Neural cell (in vitro differentiated cells): ENCODE results near the gene ITFG1. TPM values are rescaled to one million over a fixed set of nuclear protein-coding genes. Genes with fewer than 3 reads are reported as not detected.

ENCODE experiments used
- H2AFZ ChIP-seq: fragments of 200-600, 300-800 bp; sonication (generic), shearing (Covaris generic); 2 replicates; pipeline ENCODE4 v1.6.0; 2014; ENCODE audit warnings: low read depth, mild to moderate bottlenecking, antibody characterized with exemption, low read length, moderate library complexity
- H3F3A ChIP-seq: fragments of 200-600 bp; shearing (Covaris generic); 2 replicates; pipeline ENCODE4 v1.6.1; 2016; ENCODE audit warnings: mild to moderate bottlenecking, moderate library complexity, mixed read lengths, antibody characterized with exemption, low read length; ENCODE audit not compliant: insufficient read depth, poor library complexity, severe bottlenecking
- H3K27ac ChIP-seq: fragments of 200-600, 300-800 bp; sonication (generic), shearing (Covaris generic); 2 replicates; pipeline ENCODE4 v1.5.1; 2014; ENCODE audit warnings: mild to moderate bottlenecking, low read length, moderate library complexity
- H3K27me3 ChIP-seq: fragments of 300-800, 200-600 bp; sonication (generic), shearing (Covaris generic); 2 replicates; pipeline ENCODE4 v1.6.0; 2014; ENCODE audit warnings: mild to moderate bottlenecking, low read depth, low read length, moderate library complexity; ENCODE audit not compliant: insufficient read depth
- H3K36me3 ChIP-seq: fragments of 300-800, 200-600 bp; sonication (generic), shearing (Covaris generic); 2 replicates; pipeline ENCODE4 v1.5.1; 2014; ENCODE audit warnings: mild to moderate bottlenecking, antibody characterized with exemption, low read length, moderate library complexity; ENCODE audit not compliant: insufficient read depth
- H3K4me2 ChIP-seq: fragments of 300-800, 200-600 bp; sonication (generic), shearing (Covaris generic); 2 replicates; pipeline ENCODE4 v1.6.0; 2014; ENCODE audit warnings: mild to moderate bottlenecking, low read length
- H3K4me3 ChIP-seq: fragments of 300-800, 200-600 bp; sonication (generic), shearing (Covaris generic); 2 replicates; pipeline ENCODE4 v1.5.1; 2014; ENCODE audit warnings: mild to moderate bottlenecking, low read length, moderate library complexity
- H3K79me2 ChIP-seq: fragments of 200-600 bp; shearing (Covaris generic); replicated peaks from 2 replicates; pipeline ENCODE4 v1.6.0; 2014; ENCODE audit warnings: mild to moderate bottlenecking, low read length, moderate library complexity; ENCODE audit not compliant: insufficient read depth
- H3K9ac ChIP-seq: fragments of 300-800, 200-600 bp; sonication (generic), shearing (Covaris generic); 2 replicates; pipeline ENCODE4 v1.6.1; 2016; ENCODE audit warnings: mild to moderate bottlenecking, low read length, mixed read lengths
- H3K9me2 ChIP-seq: fragments of 200-600 bp; shearing (Covaris generic); 2 replicates; pipeline ENCODE4 v1.6.1; 2016; ENCODE audit warnings: mild to moderate bottlenecking, low read length, mixed read lengths; ENCODE audit not compliant: insufficient read depth
- H3K9me3 ChIP-seq: fragments of 200-600, 300-800 bp; sonication (generic), shearing (Covaris generic); 2 replicates; pipeline ENCODE4 v1.6.1; 2016; ENCODE audit warnings: mild to moderate bottlenecking, mixed run types, low read length, moderate library complexity, mixed read lengths
- H4K20me1 ChIP-seq: fragments of 200-600 bp; shearing (Covaris generic); 2 replicates; pipeline ENCODE4 v1.6.1; 2016; ENCODE audit warnings: mild to moderate bottlenecking, mixed run types; ENCODE audit not compliant: insufficient read depth
- EP300 ChIP-seq: fragments of 450-650 bp; conservative IDR thresholded peaks from 2 replicates; pipeline ENCODE4 v1.6.1; 2014; ENCODE audit warnings: antibody characterized with exemption, mild to moderate bottlenecking, moderate library complexity; ENCODE audit not compliant: poor library complexity, severe bottlenecking
- EZH2 ChIP-seq: fragments of 200-600, 300-800 bp; shearing (Covaris generic), sonication (generic); IDR thresholded peaks from 2 replicates; pipeline ENCODE4 v1.6.1; 2014; ENCODE audit warnings: antibody characterized with exemption, low read length, borderline replicate concordance, mild to moderate bottlenecking; ENCODE audit not compliant: insufficient read depth, poor library complexity, severe bottlenecking
- MXI1 ChIP-seq: fragments of 450-650 bp; conservative IDR thresholded peaks from 2 replicates; pipeline ENCODE4 v1.6.1; 2014; ENCODE audit warnings: antibody characterized with exemption, mild to moderate bottlenecking; ENCODE audit not compliant: poor library complexity, severe bottlenecking
- POLR2AphosphoS5 ChIP-seq: IDR thresholded peaks from 2 replicates; pipeline ENCODE4 v1.6.1; 2012
- RAD21 ChIP-seq: fragments of 450-650 bp; conservative IDR thresholded peaks from 2 replicates; pipeline ENCODE4 v1.6.1; 2014; ENCODE audit warnings: antibody characterized with exemption, mild to moderate bottlenecking, moderate library complexity
- SMC3 ChIP-seq: fragments of 450-650 bp; conservative IDR thresholded peaks from 2 replicates; pipeline ENCODE4 v1.6.1; 2014; ENCODE audit warnings: antibody characterized with exemption, mild to moderate bottlenecking, moderate library complexity; ENCODE audit not compliant: poor library complexity
- TAF1 ChIP-seq: IDR thresholded peaks from 2 replicates; pipeline ENCODE4 v1.6.1; 2012; ENCODE audit warnings: low read depth
- polyA plus RNA-seq: library from polyadenylated mRNA; depleted of rRNA; stranded (reverse); fragments of >200 nt; gene quantifications from 2 replicates; pipeline ENCODE4 v1.2.3, GENCODE V29; 2014
- TF ChIP-seq, protein P1 (sequence below): fragments of 450-650 bp; IDR thresholded peaks from 2 replicates; pipeline ENCODE4 v1.5.1; 2014; ENCODE audit warnings: antibody characterized with exemption, mild to moderate bottlenecking, moderate library complexity; ENCODE audit not compliant: poor library complexity, severe bottlenecking
- TF ChIP-seq, protein P2 (sequence below): IDR thresholded peaks from 2 replicates; pipeline ENCODE4 v1.6.1; 2012; ENCODE audit warnings: borderline replicate concordance

ITFG1 gene
- polyA plus RNA-seq, 1 donor from 2014 or later, result 155 TPM

- H3K4me2 ChIP-seq, result no peak overlapping the region
- H3K9me2 ChIP-seq, result no peaks in the 10 kb centered on the region
- H3K27me3 ChIP-seq, result no peaks in the 10 kb centered on the region
- H3K36me3 ChIP-seq, result no peaks in the 10 kb centered on the region
- no peak overlapping the region for H3K9ac ChIP-seq
- no peaks in the 10 kb centered on the region for H3F3A ChIP-seq
- no peaks in the 10 kb centered on the region for H3K9me3 ChIP-seq
- H3K27ac ChIP-seq, result no peak overlapping the region
- TF ChIP-seq, protein P1, sequence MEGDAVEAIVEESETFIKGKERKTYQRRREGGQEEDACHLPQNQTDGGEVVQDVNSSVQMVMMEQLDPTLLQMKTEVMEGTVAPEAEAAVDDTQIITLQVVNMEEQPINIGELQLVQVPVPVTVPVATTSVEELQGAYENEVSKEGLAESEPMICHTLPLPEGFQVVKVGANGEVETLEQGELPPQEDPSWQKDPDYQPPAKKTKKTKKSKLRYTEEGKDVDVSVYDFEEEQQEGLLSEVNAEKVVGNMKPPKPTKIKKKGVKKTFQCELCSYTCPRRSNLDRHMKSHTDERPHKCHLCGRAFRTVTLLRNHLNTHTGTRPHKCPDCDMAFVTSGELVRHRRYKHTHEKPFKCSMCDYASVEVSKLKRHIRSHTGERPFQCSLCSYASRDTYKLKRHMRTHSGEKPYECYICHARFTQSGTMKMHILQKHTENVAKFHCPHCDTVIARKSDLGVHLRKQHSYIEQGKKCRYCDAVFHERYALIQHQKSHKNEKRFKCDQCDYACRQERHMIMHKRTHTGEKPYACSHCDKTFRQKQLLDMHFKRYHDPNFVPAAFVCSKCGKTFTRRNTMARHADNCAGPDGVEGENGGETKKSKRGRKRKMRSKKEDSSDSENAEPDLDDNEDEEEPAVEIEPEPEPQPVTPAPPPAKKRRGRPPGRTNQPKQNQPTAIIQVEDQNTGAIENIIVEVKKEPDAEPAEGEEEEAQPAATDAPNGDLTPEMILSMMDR, result no peak
- no peak for TF ChIP-seq SMC3
- TF ChIP-seq POLR2AphosphoS5, result no peak
- TF ChIP-seq, protein P2, sequence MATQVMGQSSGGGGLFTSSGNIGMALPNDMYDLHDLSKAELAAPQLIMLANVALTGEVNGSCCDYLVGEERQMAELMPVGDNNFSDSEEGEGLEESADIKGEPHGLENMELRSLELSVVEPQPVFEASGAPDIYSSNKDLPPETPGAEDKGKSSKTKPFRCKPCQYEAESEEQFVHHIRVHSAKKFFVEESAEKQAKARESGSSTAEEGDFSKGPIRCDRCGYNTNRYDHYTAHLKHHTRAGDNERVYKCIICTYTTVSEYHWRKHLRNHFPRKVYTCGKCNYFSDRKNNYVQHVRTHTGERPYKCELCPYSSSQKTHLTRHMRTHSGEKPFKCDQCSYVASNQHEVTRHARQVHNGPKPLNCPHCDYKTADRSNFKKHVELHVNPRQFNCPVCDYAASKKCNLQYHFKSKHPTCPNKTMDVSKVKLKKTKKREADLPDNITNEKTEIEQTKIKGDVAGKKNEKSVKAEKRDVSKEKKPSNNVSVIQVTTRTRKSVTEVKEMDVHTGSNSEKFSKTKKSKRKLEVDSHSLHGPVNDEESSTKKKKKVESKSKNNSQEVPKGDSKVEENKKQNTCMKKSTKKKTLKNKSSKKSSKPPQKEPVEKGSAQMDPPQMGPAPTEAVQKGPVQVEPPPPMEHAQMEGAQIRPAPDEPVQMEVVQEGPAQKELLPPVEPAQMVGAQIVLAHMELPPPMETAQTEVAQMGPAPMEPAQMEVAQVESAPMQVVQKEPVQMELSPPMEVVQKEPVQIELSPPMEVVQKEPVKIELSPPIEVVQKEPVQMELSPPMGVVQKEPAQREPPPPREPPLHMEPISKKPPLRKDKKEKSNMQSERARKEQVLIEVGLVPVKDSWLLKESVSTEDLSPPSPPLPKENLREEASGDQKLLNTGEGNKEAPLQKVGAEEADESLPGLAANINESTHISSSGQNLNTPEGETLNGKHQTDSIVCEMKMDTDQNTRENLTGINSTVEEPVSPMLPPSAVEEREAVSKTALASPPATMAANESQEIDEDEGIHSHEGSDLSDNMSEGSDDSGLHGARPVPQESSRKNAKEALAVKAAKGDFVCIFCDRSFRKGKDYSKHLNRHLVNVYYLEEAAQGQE, result no peak
- no peak for TF ChIP-seq RAD21
- no peak for TF ChIP-seq TAF1
- TF ChIP-seq EP300, result no peak
- no peak for TF ChIP-seq EZH2
- TF ChIP-seq MXI1, result no peak
- H4K20me1 ChIP-seq, result no peaks in the 10 kb centered on the region
- H3K4me3 ChIP-seq, result no peak overlapping the region
- H2AFZ ChIP-seq, result no peak overlapping the region
- H3K79me2 ChIP-seq, result no peaks in the 10 kb centered on the region
Observed at GRCh38 chr16:47299587-47299986, 161.3 kb downstream of the ITFG1 start.

DNA sequence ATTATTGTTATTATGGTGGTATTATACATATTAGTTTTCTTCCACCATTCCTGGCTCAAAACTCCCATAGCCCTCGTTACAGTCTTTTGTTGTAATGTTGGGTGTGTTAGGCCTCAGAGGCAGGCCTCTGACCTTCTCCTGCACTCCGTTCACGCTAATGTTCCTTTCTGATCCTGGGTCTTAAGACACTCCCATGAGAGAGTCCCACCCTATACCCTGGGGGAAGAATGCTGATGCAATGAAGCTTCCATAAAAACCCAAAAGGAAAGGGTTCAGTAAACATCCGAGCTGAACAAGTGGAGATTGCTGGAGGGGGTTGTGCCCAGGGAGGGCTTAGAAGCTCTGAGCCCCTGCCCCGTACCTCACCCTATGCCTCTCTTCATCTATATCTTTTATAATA, 175.9 kb downstream of the ITFG1 start:
- no peak overlapping the region for H3K27ac ChIP-seq
- H3K9me3 ChIP-seq, result peaks cover 13% of the 10 kb centered on the region
- H3K9ac ChIP-seq, result no peak overlapping the region
- no peaks in the 10 kb centered on the region for H3F3A ChIP-seq
- no peak overlapping the region for H2AFZ ChIP-seq
- H3K36me3 ChIP-seq, result peaks cover 6% of the 10 kb centered on the region
- no peaks in the 10 kb centered on the region for H3K79me2 ChIP-seq
- H3K4me3 ChIP-seq, result no peak overlapping the region
- H3K4me2 ChIP-seq, result no peak overlapping the region
- no peaks in the 10 kb centered on the region for H3K27me3 ChIP-seq
- no peaks in the 10 kb centered on the region for H3K9me2 ChIP-seq
- H4K20me1 ChIP-seq, result no peaks in the 10 kb centered on the region
- TF ChIP-seq POLR2AphosphoS5, result no peak
- no peak for TF ChIP-seq EP300
- no peak for TF ChIP-seq MXI1
- no peak for TF ChIP-seq TAF1
- no peak for TF ChIP-seq RAD21
- TF ChIP-seq, protein P1, result no peak
- TF ChIP-seq EZH2, result no peak
- no peak for TF ChIP-seq SMC3
- TF ChIP-seq, protein P2, result no peak
